ENCODE results near the gene SLC24A3.

SLC24A3 gene

DNA sequence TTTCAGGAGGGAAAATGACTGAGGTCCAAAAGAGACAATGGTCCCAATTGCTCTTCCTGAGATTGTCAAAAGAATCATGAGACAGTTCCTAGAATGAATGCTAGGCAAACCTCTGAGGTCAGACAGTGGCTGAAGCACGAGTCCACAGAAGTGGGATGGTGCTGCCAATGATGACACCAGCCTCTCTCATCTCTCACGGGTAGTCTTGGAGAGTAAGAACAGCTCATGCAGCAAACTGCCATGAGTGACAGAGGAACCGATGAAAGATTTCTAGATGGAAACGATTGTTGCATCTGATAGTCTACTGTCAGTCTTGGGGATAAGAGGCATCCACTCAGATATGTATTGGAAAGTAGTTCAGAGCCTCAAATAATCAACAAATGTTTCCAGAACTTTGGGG is 188.7 kb downstream of the SLC24A3 start:
- no peak for DNase-seq

DNA sequence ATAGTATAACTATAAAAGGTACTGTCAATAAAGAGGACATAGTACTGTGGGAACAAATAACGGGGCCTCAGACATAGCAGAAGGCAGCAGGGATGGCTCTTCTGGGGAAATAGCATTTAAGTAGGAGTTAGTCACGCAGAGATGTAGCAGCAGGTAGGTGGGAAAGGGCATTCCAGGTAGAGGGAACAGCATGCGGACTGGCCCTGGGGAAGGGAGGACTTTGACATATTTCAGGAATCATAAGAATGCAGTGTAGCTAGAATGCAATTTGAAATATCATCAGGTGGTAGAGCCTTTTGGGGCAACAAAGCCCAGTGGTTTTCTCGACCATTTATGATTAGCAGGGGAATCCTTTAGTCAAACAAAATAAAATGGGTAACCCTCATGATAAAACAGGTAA is 191.1 kb downstream of the SLC24A3 start:
- DNase-seq: no peak

DNA sequence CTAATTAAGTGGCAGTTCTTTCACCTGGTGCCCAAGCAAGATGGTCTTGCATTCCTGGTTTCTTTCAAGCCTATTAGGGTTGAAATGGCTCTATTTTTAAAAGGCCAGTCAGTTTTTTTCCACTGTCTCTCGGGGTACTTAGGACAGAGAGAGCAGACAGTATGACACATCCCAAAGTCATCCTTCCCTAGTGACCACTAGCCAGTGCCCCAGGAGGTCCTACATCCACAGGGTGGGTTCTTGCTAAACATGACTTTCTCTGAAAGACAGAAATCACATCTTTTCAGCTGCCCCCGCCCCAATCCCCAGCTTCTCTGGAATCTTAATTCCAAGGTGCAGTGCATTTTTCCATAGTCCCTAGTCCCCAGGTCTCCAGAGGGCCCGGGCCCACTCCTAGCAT is 192.4 kb downstream of the SLC24A3 start:
- DNase-seq: no peak

DNA sequence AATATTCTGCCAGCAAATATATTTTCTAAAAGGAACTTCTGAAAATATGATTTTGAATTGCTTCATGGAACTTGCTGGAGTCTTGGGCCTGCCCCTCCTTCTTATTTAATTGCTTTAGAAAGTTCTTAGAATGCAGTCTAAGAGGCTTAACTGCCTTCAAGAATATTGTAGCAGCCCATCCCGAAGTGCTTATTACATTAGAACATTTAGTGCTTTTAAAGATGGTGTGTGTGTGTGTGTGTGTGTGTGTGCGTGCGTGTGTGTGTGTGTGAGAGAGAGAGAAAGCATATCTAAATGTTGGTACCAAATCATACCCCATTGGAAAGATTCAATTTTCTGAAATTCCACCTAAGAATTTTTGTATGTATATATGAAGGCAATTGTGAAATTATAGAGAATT is 193.5 kb downstream of the SLC24A3 start:
- DNase-seq: no peak

DNA sequence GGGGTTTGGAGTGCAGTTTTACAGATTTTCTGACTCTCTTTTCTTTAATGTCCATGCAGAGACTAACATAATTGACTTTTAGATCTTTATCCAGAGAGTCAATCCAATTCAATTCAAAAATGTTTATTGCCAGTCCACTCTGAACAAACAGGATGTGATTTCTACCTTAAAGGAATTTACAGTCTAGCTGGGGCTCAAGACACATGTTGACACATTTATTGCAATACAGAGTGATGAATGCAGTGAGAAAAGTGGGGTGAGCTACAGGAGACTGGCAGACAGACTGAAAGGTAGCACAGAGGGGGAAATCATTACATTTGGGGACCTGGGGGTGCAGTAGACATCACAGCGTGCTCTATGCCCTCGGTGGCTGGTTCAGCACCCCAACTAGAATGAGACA is 193.9 kb downstream of the SLC24A3 start:
- no peak for DNase-seq

DNA sequence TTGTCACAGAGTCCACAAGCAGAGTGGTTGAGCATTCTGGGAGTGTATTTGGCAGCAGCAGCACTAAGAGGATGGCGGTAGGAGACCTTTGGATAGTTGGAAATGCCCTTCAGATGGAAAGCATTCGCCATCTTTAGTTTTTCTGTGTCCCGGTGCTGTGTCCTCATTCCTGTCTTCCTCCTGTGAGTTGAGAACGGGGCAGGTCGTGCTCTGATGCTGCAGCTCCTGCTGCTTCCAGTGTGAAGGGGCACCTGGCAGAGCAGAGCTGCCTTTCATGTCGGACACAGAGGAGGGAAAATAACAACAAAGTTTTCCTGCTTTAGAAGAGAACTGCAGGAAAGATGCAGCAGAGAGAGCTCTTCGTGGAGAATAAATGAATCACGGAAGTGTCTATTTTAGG is 194.8 kb downstream of the SLC24A3 start:
- no peak for DNase-seq

DNA sequence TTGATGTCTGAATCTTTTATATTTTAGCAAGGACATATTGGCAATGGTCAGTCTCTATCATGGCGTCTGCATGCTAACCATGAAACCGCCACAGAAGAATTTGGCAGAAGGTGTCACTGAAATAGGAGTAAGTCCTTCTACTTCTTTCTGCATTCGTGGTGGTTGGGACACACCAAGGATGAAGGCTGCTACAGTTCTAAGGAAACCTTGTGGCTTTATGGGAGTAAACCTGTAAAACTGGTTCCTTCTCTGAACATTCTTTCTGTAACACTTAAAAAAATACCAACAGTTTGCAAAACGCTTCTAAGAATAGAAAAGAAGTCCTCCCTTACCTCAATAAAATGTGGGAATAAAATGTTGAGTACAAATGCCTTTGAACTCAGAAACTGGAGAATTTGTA is 195.3 kb downstream of the SLC24A3 start:
- DNase-seq: no peak

DNA sequence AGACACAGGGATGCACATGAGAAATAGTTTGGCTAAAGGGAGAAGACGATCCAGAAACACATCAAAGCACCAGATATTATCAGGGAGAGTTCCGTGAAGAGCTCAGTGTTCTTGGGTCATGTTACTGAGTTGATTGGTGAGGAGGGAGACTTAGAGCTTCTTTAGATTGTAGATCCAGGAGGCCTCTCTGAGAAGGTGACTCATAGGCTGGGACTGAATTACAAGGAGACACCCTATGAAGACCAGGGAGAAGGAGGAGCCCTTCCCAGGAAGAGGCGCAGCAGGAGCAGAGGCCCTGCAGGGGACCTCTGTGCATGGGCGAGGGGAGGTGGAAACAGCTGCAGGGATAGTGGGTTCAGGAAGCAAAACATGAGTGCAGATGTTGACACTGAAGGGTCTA is 196.5 kb downstream of the SLC24A3 start:
- DNase-seq: no peak

DNA sequence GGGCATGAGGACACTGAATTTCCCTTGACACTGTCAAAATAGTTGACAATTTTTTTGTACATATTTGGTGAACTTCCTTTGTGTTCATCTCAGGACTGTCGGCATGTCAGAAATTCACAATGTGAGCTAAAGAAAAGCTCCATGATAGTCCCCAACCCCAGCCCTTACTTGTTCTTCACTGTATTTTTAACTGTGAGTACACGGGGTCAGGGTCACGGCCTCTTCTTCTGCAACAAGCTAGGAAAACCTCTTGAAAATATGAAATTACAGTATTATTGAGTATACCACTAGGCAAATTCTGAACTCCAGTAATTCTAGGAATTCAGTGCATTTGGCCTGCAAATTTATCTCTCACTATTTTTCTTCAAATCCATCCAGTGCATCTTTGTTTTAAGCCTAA is 199.4 kb downstream of the SLC24A3 start:
- no peak for DNase-seq

DNA sequence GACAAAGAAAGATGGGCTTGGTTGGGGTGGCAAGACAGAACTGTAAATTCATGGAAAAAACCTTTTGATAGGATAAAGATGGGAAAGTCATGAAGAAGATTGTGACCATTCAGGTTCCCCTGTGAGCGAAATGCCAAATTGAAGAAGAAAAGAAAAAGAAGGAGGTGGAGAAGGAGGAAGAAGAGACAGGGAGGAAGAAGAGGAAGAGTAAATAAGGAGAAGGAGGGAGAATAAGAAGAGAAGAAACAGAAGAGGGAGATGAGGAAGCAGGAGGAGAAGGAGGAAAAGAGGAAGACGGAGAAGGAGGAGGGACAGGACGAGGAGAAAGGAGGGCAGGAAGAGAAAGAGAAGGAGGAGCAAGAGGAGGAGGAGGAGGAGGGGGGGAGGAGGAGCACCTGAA is 199.8 kb downstream of the SLC24A3 start:
- DNase-seq: no peak

DNA sequence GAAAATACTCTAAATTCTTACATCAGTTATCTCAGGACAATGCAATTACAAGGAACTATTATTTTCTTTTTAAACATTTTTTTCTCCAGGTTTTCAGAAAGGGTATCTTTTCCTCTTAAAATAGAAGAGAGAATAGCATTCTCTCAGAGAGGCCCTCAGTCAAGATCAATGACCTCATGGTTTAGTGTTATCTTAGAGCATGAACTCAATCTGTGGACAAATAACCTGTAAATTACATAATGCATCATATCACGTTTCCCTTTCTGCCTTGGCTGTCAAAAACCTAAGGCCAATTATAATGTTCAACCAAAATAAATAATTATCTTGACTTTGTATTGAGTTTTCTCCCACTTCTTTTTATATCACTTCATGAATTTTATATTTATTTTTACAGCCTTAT is 202.2 kb downstream of the SLC24A3 start:
- no peak for DNase-seq

DNA sequence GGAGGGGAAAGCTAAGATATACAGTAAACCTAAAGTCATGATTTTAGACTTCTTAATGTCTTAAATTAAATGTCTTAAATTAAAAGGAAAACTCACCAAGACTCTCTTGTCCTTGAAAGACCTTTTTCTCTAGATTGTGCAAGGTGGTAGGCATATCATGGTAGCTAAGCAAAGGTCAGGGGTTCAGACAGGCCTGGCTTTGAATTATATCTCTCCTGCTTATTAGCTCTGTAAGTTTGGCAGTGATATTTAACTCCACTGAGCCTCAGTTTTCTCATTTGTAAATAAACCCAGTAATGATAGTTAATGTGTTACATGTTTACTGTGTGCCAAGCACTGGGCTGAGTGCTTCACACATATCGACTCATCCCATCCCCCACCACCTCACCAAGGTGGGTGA is 203.3 kb downstream of the SLC24A3 start:
- DNase-seq: no peak

DNA sequence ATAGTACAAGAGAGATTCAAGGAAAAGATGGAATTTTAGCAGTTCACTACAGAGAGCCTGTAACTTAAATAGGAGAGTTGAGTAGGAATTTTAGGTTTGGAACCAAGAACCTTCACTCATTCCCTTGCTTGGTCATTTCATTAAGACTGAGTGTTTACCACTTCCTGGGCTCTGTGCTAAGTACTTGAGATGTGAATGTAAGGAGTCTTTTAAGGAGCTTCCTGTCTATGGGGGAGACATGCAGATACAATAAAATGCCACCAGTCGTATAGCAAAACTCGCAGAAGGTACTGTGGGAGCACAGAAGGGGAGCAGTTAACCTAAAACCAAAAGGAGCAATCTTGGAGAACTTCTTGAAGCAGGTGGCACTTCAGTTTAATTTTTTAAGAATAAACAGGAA is 204.2 kb downstream of the SLC24A3 start:
- DNase-seq: no peak

DNA sequence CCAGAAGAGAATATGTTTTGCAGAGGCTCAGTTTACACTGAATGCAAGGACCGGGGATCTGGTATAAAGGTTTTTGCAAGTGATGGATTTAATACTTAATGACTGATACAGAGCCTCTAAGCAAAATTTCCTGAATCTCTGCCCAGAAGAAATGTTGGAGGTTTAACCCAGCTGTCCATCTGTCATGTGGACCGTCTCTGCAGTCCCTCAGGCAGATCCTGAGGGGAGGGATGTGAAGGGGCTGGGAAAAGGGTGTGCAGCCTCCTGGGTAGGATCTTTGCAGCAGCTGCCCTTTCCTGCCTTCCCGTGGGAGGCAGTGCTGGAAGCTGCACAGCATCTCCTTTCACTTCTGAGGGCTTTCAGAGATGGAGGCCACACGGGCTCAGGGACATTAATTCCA is 207.0 kb downstream of the SLC24A3 start:
- DNase-seq: no peak

DNA sequence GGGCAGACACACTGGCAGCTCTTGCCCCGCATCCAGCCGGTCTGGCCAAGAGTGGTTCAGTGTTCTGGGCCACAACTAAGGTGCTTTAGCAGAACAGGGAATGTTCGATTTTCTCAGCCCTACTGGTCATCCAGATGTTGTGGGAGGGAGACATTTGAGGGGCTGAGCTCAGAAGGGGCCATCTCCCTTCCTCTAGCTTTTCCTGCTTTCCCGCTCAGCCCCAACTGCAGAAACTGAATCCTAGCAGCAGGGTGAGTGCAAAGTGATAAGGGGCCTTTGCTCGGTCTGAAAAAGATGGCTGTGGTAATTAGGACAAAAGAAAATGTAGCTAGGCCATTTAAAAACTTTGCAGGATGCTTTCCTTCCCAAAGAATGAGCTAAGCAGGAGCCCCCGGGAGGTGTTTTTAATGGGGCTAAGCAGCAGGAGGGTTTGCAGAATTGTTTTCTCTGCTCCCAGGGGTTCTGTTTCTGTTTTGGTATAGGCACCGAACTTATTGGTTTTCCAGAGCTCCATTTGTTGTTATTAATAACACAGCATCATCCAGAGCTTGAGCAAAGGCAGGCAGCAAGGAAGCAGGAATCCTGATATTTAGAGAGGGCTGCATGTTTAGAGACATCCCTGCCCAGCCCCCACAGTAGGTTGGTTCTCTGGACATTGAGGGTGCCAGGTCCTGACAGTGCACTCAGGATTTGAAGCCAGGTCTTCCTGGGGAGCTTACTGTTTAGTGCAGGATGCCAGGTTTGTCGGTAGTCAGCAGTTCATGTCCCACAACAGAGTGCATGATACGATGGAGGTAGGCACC is 210.9 kb downstream of the SLC24A3 start:
- no peak for DNase-seq

DNA sequence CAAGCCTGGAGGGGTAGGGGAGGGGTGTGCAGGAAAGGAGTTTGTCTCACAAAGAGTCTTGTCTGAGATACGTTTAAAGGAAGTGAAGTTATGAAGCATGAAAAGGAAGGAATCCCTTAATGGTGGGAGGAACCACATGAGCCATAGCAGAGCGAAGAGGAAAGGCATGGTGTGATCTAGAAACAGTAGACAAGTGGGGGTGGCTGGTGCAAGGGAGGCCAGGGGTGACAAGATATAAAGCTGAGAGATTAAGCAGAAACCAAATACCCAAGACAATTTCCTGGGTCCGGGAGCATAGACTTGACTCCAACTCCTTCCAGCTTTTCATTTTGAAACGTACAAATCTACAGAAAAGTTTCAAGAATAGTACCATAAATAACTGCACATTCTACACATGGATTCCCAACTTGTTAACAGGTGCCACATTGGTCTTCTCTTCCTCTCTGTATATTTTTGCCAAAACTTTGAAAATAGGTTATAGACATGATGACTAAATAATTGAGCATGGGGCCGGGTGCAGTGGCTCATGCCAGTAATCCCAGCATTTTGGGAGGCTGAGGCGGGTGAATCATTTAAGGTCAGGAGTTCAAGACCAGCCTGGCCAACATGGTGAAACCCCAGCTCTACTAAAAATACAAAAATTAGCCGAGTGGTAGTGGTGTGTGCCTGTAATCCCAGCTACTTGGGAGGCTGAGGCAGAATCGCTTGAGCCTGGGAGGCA is 211.6 kb downstream of the SLC24A3 start:
- no peak for DNase-seq

DNA sequence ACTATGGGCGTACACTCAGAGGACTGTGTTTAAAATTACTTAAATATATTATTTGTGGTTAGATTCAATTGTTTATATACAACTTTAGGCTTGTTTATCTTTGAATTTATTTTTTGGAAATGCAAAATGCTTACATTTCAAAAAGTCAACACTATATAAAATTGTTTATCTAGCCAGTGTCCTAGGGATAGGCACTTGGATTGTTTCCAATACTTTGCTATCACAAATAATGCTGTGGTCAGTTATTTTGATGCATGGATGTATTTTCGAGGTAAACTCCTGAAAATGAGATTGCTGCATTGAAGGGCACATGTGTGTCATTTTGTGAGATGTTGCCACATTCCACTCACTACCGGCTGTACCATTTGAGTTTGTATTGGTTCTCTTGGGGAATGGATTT is 213.9 kb downstream of the SLC24A3 start:
- DNase-seq: no peak

DNA sequence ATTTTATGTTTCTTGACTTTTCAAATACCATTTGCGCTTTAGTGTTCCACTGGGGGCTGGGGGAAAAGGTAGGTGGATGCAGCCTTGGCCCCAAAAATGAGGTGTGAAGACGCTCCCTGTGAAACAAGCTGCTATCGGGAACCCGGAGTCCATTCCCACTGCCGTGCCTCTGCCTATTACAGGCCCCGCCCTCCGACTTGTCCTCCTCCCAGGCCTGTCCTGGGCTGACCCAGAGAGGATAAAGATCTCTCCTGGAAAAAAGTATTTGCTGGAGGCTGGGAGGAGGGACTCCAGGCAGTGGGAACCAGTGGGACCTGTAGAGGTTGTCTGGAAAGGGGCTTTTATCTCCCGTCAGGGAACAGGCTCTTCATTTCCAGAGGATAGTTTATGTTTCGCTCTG is 215.0 kb downstream of the SLC24A3 start:
- DNase-seq: no peak

DNA sequence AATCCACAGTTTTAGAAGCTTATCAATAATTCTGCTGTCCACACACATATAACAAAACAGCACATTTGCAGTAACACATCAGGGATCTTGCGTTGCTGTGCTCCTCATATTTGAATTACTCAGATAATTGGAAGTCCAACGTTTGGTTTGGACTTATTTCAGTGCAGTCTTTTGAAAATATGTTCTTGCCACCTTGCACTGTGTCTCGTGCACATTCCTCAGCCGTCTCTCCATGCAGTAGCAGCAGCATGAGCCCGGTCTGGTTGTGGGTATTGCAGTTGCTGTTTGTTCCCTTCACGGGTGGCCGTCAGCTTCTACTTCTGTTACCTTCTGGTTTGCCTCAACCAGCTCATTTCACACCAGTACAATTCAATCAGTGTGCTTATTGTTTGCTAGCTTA is 215.5 kb downstream of the SLC24A3 start:
- no peak for DNase-seq

DNA sequence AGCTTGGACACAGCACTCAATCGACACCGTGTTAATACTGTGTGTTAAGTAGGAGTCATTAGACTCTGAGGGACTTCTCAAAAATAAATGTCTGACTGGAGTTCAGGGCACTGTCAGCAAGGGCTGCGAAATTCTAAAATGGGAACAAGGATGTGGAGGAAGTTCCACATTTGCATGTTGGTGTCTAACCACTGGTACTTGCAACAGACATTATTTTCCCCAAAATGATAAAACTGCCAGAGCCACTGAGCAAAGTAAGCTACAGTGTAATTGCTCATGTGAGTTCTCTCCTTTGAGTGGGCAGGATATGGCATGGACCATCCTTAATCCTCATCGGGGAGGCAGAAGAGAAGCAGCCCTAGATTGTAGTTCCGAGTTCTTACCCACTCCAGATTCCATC is 215.9 kb downstream of the SLC24A3 start:
- DNase-seq: no peak

DNA sequence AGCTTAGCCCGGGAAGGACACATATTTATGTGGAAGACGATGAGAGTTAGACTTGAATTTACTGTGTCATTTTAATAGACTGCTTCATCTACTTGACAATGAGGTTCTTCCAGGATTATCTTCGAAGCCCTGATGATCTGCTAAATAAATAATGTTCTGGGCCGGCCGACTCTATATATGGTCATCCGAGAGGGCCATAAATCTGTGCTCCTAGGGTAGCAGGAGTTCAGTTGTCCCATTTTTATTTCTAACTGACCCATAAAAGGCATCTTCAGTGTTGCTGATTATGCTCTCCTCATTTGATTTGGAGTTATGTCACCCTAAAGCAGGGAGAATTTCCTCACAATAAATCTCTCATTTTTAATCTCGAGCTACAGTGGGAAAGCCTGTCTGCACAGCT is 217.1 kb downstream of the SLC24A3 start:
- no peak for DNase-seq

DNA sequence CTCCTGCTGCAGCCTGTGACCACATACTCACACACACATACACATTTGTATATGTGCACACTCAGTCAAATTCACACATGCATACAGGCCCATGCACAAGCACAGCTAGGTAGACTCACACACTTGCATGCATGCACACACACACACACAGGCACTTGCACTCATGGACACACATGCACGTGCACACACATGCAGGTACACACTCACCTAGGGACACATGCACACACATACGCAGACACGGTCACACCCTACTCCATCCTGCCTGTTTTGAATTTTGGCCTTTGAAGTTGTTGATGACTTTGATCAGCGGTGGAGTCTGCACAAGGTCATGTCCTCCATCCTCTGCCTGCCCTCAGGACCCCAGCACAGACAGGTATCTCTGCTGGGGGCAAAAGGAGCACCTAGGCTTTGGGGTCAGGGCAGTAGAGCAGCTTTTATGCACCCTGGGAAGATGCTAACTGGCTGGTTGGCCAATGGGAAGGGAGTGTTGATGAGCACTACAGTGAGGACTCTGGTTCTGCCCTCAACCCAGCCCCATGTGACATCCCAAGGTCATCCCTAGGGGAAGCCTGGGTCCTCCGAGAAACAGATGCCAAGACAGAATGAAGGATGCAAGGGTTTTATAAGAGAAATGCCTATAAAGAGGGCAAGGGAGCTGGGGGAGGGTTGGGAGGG is 218.3 kb downstream of the SLC24A3 start:
- DNase-seq: no peak

DNA sequence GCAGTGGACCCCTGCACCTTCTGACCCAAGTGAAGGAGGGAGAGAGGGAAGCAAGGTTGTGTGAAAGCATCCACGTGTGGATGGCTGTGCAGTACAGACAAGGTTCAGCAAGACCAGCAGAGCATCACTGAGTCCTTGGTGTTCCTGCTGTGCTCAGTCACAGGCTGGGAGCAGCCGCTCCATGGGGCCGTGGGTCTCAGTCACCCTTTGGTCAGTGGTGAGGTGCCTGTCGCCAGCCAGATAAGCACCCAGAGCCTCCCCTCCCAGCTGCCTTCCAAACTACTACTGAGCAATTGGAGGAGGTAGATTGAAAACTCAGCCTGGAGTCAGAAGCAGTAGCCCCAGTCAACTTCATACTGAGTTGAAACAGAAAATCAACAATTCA is 218.9 kb downstream of the SLC24A3 start:
- DNase-seq: no peak

DNA sequence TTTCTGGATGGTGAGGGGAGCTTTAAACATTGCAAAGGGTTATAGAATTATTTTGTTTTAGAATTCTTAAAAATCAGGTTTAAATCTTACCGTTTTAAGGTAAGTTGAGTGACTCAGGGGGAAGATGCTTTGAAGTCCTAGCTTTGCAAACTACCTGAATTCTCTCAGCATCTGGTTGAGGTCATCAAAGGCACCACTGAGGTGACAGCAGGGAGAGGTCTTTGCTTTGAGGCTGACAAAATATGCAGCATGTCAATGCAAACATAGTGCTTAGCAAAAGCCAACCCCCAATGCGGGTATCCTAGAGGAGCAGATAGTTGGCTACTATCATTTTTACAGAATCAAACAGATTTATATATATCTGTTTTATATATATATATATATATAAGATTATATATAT is 219.5 kb downstream of the SLC24A3 start:
- no peak for DNase-seq
